Kasumi-1 (cell line): ENCODE data around the gene RBM4B.

Experiments
- DNase-seq, 2 experiments: peaks; one replicate each; lab custom pipeline; 2025; lab: John Stamatoyannopoulos, UW

Gene RBM4B

DNA sequence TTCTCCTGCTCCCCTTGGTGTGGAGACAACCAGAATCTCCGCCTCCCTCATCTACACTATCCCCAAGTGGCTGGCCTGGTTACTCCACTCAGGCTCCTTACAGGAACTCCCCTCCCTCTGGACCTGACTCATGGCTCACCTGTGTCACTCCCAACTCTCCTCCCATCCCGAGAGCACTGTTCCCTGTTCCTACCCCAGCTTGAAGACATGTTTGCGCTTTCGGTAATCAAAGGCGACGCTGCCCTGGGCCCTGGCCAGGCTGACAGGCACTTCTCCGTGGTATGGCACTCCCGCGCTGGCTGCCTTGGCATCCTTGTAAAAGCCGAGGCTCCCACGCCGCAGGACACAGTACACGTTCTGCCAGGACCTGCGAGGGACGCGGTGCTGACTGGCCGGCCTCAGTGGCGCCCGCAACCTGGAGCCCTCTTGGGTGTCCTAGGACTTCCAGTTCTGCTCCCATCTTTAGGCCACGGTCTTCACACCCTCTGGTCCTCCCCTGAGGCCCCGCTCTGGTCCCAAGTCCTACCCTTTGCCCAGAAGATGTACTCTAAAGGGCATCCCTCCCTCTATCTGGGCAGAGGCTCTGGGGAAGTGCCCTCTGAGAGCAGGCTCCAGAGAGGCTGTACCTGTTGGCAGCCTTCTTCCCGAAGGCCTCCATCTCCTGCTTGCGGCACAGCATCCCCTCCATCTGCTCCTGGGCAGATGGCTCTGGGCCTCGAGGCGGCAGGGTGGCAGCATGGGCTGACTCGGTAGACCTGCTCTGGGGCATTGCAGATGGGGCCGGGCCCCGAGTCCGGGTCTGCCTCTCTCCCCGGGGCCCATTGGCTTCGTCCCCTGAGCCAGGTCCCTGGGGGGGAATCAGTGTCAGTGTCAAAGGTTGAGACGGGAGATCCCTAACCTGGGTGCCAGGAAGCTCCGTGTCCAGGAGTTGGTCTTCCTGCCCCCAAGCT lies 9.4 kb upstream of the RBM4B start:
- no peak for DNase-seq

DNA sequence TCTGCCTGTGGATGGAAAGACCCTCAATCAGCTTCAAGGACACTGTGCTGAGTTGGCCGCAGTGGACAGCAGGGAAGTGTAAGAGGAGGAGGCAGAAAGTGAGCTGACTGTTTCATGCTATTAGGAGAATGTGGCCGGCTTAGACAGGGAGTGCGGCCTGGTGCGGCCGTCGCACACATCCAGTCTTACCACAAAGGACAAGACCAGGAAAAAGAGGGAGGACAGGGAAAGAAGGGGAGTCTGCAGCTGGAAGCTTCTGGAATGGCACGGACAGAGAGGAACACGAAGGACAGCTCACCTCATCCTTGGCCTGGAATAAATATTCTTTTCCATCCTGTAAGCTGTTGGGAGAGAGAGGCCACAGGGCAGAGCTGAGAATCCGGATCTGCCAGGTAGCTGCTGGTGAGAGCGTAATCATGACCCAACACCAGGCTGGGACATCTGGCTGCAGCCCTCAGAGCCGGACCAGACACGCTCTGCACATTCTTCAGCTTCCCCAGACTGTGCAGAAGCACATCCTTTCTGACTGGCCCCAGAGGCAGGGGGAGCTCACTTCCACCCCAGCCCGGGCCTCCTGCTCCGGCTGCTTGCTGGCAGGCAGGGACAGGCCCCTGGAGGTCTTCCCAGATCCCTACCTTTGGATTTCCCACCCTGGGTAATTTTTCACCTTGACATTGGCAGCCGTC lies 8.6 kb upstream of the RBM4B start:
- DNase-seq = no peak

GRCh38 chr11:66685276-66686099 lies 7.8 kb upstream of the RBM4B start:
- no peak for DNase-seq

DNA sequence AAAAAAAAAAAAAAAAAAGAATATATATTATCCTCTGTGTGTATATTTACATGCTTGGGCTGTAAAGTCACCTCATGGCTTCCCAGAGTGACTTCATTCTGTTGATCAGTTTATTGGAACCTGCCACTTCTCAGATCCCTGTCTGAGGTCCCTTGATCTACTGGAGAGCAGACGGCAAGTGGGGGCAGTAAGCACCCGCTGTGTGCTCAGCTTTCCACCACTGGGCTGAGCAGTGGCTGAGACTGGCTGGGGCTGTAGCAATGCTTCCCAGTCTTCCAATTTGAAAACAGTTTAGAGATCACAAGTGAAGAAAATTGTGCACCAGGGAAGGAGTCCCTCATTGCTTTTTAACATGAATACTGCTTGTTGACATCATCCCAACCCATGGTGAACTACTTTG lies 6.9 kb upstream of the RBM4B start:
- DNase-seq = no peak

GRCh38 chr11:66683877-66684276 lies 6.2 kb upstream of the RBM4B start:
- no peak for DNase-seq

GRCh38 chr11:66680966-66681645 lies 3.4 kb upstream of the RBM4B start:
- DNase-seq = no peak

DNA sequence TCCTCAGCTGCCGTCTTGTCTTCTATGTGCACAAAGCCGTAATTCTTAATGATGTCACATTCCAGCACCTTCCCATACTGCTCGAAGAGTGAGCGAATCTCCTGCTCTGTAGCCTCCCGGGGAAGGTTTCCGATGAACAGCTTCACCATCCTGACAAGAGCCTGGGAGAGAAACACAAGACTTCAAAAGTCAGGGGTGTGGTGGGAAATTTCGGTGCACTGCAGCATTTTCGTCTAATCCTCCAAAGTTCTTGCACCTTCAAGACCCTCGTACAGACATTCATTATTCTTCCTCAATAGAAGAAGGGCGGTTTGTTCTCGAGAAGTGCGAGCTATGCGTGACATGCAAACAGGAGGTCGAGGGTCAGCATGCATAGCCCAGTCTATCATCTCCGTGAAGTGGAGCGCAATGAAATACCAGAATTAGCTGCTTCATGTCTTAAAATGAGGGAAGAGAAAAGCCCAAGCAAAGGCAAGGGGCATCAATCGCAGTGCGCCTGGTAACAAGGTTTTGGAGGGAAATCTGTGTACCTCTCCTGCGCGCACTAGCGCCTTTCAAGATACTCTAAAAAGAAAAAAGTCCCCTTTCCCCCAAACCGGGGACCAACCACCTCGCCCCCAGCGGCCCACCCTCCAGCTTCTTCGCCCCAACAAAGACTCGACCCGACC lies 622 bp downstream of the RBM4B start:
- DNase-seq = no peak

- DNase-seq = no peak
Observed at GRCh38 chr11:66676282-66676919, 1.3 kb downstream of the RBM4B start.

DNA sequence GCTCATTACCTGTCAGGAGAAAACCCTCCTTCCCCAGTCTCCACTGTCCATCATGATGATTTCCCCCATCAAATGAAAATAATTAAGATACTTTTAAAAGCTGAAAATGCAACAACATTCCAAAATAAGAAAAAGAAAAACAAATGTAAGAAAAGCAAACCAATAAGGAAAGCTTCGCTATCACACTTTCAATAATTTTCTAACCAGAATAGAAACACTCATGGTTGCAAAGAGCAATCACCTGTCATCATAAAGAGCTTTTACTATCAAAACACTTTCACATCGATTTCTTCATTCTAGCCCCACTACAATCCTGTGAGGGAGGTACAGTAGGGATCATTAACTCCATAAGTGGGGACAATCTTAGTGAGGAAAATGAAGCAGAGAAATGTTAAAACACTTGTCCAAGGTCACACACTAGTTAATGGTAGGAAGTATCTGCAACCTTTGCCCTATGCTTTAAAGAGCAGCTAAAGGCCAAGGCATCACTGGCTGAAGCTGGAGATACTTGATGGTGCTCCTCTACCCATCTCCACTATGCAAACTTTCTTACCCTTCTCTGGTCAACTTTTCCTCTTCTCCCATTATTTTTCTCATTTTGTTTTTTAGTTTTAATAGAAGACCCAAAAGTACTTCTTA lies 2.6 kb downstream of the RBM4B start:
- DNase-seq = no peak

DNA sequence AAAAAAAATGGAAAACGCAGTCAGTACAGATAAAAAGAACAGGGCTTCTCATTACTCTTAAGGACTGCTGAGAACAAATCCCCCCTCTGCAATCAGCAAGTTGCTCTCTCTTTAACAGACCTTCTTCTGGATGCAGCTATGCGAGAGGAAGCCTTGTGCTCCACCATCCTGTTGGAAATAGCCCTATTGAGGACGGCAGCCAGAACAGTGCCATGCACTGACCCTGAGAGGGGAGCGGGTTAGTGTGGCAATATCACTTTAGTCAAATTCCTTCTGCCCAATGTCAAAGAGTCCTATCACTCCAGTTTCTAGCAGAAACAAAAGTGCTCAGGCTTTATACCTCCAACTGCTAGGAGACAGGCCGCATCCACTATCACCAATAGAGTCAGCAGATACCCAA lies 6.9 kb downstream of the RBM4B start:
- no peak for DNase-seq

- no peak for DNase-seq
Observed at GRCh38 chr11:66665369-66665768, 12.3 kb downstream of the RBM4B start.

GRCh38 chr11:66663741-66664296 lies 13.9 kb downstream of the RBM4B start:
- DNase-seq = no peak

GRCh38 chr11:66659763-66660162 lies 17.9 kb downstream of the RBM4B start:
- peak; percentile 43 to 50 for DNase-seq

GRCh38 chr11:66653123-66653522 lies 24.6 kb downstream of the RBM4B start:
- DNase-seq = no peak

DNA sequence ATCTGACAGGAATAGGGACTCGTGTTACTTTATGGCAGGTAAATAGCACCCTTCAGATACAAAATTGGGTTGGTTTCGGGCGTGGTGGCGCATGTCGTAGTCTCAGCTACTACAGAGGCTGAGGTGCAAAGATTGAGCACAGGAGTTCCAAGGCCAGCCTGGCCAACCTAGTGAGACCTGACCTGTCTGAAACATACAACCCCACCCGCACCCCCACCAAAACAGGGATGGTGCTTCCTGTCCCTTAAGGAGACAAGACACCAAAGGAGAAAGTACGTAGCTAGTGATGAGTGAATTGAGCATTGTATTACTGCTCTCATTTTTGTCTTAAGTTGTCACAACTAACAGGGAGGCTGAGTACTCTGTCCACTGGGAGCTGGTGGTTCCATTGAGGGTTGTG lies 25.0 kb downstream of the RBM4B start:
- DNase-seq = no peak

DNA sequence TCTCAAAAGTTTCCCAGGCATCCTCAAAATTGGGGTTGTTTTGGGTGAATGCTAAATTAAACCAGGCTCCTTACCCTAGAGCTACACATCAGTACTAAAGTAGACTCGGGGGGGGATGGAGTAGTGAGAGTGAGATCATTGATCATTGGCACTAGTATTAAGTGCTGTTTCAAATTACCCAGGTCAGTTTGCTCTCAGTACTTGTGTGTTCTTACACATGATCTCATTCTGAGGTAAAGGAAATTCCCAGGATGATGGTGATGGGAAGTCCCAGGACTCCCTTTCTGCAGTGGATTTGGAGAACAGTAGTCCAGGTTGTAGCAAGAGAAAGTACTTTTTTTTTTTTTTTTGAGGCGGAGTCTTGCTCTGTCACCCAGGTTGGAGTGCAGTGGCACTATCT lies 26.7 kb downstream of the RBM4B start:
- no peak for DNase-seq

- no peak for DNase-seq
Observed at GRCh38 chr11:66649903-66650302, 27.8 kb downstream of the RBM4B start.

DNA sequence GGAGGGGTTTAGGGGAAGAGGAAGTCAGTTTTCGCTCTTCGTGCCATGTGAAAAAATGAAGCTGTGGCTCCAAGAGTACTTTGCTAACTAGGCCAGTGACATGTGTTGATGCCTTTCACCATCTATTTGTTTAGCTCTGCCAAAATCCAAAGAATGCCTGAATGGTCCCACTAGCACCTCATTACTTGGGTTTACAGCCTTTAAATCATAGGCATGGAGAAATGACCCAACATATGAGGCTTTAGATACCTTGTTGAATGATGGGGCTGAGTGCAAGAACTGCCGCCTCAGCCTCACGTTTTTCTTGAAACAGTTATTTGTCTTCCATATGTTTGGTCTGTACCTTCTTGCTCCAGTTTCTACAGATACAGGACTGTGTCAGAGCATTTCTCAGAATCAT lies 30.9 kb downstream of the RBM4B start:
- no peak for DNase-seq

DNA sequence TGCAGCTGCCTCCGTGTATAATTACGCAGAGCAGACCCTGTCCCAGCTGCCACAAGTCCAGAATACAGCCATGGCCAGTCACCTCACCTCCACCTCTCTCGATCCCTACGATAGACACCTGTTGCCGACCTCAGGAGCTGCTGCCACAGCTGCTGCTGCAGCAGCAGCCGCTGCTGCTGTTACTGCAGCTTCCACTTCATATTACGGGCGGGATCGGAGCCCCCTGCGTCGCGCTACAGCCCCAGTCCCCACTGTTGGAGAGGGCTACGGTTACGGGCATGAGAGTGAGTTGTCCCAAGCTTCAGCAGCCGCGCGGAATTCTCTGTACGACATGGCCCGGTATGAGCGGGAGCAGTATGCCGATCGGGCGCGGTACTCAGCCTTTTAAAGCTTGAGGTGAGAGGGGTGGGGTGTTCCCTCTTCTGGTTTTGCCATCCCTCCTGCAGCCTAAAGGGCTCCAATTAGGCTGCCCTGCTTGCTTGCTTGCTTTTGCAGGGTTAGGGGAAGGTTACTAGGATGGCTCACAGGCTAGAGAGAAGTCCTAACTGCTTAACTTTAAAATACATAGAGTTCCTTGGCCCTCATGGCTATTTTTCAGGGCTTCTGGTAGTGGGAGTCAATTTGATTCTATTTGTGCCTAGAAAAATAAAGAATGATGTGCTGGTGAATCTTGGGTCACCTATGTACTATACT lies 33.8 kb downstream of the RBM4B start:
- DNase-seq = no peak
